IPS-NIHi7 (cell line): Measurements from ENCODE around the gene CFTR.
"Not testable (repeated sequence)": the region's sequence is repeated elsewhere in the genome, so short reads cannot be mapped to it uniquely, and the experiment has no call there.

Source experiments
- DNase-seq: peaks from one replicate; pipeline ENCODE4 v3.0.0; 2012; ENCODE audit warnings: mixed read lengths; ENCODE audit errors: extremely low spot score

Gene CFTR

DNA sequence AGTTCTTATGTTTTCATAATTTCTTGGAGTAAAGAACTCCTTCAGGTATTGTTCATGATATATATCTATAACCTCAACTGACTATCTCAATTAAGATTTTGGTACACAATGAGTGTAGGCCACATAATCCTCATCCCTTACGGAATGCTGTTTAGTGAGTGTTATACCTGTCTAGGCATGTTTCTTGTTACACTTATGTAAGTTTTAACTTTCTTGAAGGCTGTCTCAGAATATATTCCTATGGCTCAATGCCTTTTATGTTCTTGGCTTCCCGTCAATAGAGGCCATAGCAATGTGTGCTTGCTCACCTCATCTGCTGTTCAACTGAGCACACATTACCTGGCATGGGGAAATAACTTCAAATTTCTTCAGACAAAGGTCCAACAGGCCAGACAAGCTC lies 208.3 kb downstream of the CFTR start:
- no peak for DNase-seq

DNA sequence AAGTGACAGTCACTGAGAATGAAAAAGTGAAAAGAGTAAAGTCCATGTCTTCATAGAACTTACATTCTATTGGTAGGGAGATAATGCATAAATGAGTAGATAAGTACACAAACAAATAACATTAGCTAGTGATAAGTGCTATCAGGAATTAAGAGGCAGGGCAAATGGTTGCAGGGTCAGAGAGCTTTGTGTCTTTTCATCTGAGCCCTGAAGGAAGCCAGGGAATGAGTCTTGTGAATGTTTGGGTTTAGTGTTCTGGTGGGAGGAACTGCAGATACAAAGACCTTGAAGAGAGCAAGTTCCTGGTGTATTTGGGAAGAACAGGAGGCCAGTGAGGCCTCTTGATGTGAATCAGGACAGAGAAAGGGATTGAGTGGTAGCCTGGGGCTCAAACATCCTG lies 209.6 kb downstream of the CFTR start:
- DNase-seq, result no peak

DNA sequence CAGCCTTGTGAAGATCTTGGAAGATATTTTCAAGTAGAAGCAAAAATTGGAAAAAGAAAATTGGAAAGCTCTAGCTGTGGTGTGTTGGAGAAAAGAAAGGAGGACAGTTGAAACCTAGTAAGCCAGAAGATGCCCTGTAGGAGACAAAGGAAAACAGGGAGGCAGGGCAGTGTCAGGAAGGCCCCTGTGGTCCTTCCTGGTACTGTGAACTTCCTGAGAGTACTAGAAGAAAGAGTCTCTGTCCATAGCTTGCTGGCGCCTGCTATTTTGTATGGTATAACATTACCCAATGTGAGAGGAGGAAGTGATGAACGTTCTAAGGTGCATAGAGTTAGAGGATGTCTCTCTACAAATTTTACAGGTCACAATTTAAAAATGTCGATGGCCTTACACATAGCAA lies 210.3 kb downstream of the CFTR start:
- DNase-seq, result no peak

- no peak for DNase-seq
Observed at GRCh38 chr7:117692338-117692737, 212.5 kb downstream of the CFTR start.

DNA sequence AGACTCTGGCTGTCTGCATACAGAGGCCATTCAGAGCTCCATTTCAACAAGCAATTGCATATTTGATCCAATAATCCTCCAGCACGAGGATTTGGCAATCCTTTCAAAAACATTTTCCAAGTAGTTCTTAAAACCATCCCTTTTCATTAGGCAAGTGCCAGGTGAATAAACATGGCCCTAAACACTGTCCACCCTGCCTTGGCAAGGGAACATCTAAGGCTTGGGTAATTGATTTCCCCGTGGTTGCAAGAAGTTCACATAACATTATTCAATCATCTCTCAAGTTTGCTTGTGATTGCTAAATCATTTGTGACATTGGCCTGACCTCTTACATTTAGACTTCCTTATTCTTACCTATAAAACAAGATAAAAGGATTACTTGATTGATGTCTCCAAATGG lies 218.2 kb downstream of the CFTR start:
- DNase-seq, result no peak

DNA sequence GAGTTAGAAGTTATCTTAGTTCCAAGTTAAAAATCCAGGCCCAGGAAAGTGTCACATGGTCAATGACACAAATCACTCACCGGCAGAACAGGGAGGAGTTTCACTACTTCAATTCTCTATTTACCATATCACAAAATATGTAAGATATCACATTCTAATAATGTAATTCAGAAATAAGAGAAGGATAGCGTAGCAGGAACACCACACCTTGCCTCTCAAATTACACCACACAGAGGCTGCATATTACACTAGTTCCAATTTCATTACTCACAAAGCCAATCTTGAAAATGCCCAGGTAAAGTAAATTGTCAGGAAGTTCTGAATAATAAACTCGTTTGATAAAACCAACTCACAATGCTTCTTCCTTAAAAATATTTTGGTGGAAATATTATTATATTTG lies 224.2 kb downstream of the CFTR start:
- no peak for DNase-seq

- no peak for DNase-seq
Observed at GRCh38 chr7:117705630-117706029, 225.8 kb downstream of the CFTR start.

DNA sequence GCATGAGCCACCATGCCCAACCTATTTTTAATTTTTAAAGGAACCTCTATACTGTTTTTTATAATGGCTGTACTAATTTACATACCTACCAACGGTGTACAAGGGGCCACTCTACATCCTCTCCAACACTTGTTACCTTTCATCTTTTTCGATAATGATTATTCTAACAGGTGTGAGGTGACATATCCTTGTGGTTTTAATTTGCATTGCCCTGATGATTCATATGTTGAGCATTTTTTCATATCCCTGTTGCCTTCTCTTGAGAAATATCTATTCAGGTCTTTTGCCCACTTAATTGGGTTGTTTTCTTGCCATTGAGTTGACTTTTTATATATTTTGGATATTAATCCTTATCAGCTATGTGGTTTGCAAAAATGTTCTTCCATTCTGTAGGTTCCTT lies 226.4 kb downstream of the CFTR start:
- no peak for DNase-seq

DNA sequence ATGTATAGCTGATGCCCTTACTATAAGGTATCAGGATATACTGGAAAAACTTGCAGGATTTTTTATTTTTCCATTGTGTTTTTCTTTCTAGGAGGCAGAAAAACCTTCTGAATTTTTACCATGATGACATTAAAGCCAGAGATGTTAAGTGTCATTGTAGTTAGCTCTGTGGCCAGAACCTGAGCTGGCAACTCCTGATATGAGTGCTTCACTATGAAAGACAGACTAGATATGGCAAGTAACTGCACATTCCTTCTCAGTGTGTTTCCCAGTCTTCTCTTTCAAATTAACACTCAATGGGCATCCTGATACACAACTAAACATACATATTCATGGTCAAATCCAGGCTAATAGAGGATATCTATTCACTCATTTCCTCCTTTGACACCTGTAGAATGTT lies 227.3 kb downstream of the CFTR start:
- DNase-seq, result no peak

DNA sequence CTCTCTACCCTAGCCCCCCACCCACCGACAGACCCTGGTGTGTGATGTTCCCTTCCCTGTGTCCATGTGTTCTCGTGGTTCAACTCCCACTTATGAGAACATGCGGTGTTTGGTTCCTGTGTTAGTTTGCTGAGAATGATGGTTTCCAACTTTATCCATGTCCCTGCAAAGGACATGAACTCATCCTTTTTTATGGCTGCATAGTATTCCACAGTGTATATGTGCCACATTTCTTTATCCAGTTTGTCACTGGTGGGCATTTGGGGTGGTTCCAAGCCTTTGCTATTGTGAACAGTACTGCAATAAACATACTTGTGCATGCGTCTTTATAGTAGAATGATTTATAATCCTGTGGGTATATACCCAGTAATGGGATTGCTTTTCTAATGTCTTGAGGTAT lies 228.3 kb downstream of the CFTR start:
- not testable (repeated sequence) for DNase-seq

GRCh38 chr7:117711556-117711955 lies 231.7 kb downstream of the CFTR start:
- no peak for DNase-seq

- DNase-seq, result peak; percentile 68
Observed at GRCh38 chr7:117715784-117716445, 236.1 kb downstream of the CFTR start.

- DNase-seq, result no peak
Observed at GRCh38 chr7:117716707-117717299, 237.0 kb downstream of the CFTR start.

- DNase-seq, result no peak
Observed at GRCh38 chr7:117717357-117717756, 237.5 kb downstream of the CFTR start.
